H1 (cell line): ENCODE results near the gene PAIP2. TPM values are rescaled to one million over a fixed set of nuclear protein-coding genes. Genes with fewer than 3 reads are reported as not detected.

ENCODE experiments used
- BACH1 ChIP-seq: IDR thresholded peaks from 2 replicates; pipeline ENCODE4 v1.6.1; 2012; ENCODE audit warnings: low read length, improper control_type of control experiment
- JUND ChIP-seq: IDR thresholded peaks from 2 replicates; pipeline ENCODE4 v1.6.1; 2011; ENCODE audit warnings: mild to moderate bottlenecking, improper control_type of control experiment, low read length
- SP2 ChIP-seq: IDR thresholded peaks from 2 replicates; pipeline ENCODE4 v1.6.1; 2012; ENCODE audit warnings: mild to moderate bottlenecking, low read length, inconsistent platforms
- polyA plus RNA-seq, 7 experiments: library from polyadenylated mRNA; depleted of rRNA in 3 of 7; stranded (reverse) in 5 of 7; unstranded in 2 of 7; fragments of >200 nt in 5 of 7; fragments of 200-250 nt in 2 of 7; gene quantifications; 1 replicate in 5 of 7; 2 replicates in 1 of 7; 4 replicates in 1 of 7; pipeline versions ENCODE4 v1.2.1 to v1.2.3, GENCODE V29; 2011 to 2013; ENCODE audit warnings: missing spikeins in 2 of 7, mixed read lengths in 2 of 7
- total RNA-seq: library from RNA; stranded (reverse); fragmentation: NEBNext Ultra II Directional; extraction: Animal tissue kit (Norgen Biotek cat#: 25700); gene quantifications from 2 replicates; pipeline ENCODE4 v1.2.1, GENCODE V29; 2021
- TF ChIP-seq, protein P1 (sequence below): IDR thresholded peaks from 2 replicates; pipeline ENCODE4 v1.6.1; 2012; ENCODE audit warnings: inconsistent platforms

PAIP2 gene
- total and polyA plus RNA-seq, 2 of the 8 experiments (the other 6 are each of a cell fraction or from before 2014, with no cell fraction given) = 87.6 to 162 TPM

- TF ChIP-seq, protein P1, sequence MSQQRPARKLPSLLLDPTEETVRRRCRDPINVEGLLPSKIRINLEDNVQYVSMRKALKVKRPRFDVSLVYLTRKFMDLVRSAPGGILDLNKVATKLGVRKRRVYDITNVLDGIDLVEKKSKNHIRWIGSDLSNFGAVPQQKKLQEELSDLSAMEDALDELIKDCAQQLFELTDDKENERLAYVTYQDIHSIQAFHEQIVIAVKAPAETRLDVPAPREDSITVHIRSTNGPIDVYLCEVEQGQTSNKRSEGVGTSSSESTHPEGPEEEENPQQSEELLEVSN = no peak
- TF ChIP-seq BACH1 = no peak
- no peak for TF ChIP-seq SP2
- no peak for TF ChIP-seq JUND
Observed at GRCh38 chr5:139376364-139376763, 34.7 kb downstream of the PAIP2 start (continued).
